ENCODE measurements around the gene OR5D14. TPM values are rescaled to one million over a fixed set of nuclear protein-coding genes. Genes with fewer than 3 reads are reported as not detected.

OR5D14 gene
- total and polyA plus RNA-seq, 9 of the 15 experiments (the other 6 are each of a cell fraction or from before 2014, with no cell fraction given) = not detected

Other genes with a start within 250 kb of the OR5D14 start
Only the 7 nearest of the 17 such genes appear.
- gene OR5D13, start 22.1 kb upstream of the OR5D14 start, total RNA-seq (2014; rRNA removed) = not detected in 2 replicates
- gene OR5D13, start 22.1 kb upstream of the OR5D14 start, total RNA-seq (2014; rRNA removed; fragmentation: Illumina TruSeq; extraction: Trizol) = not detected in 2 replicates
- gene OR5D13, start 22.1 kb upstream of the OR5D14 start, total RNA-seq (2015; rRNA removed; fragmentation: Illumina TruSeq; extraction: Trizol) = not detected in 2 replicates
- gene OR5D13, start 22.1 kb upstream of the OR5D14 start, total RNA-seq (2021) = not detected in 2 replicates
- gene OR5D13, start 22.1 kb upstream of the OR5D14 start, polyA plus RNA-seq (2011; rRNA removed) = not detected in 2 replicates
- not detected in 2 replicates for gene OR5D13, start 22.1 kb upstream of the OR5D14 start, polyA plus RNA-seq (2014; fragmentation: Illumina TruSeq; extraction: Trizol)
- gene OR5D13, start 22.1 kb upstream of the OR5D14 start, polyA plus RNA-seq (2014; fragmentation: Nextera tagmentation; extraction: Ambion mirVana) = not detected
- not detected in 2 replicates for gene OR5D13, start 22.1 kb upstream of the OR5D14 start, polyA plus RNA-seq (2014; rRNA removed)
- gene OR5L1, start 15.8 kb downstream of the OR5D14 start, total RNA-seq (2014; rRNA removed) = not detected in 2 replicates
- gene OR5L1, start 15.8 kb downstream of the OR5D14 start, total RNA-seq (2014; rRNA removed; fragmentation: Illumina TruSeq; extraction: Trizol) = not detected in 2 replicates
- not detected in 2 replicates for gene OR5L1, start 15.8 kb downstream of the OR5D14 start, total RNA-seq (2015; rRNA removed; fragmentation: Illumina TruSeq; extraction: Trizol)
- not detected in 2 replicates for gene OR5L1, start 15.8 kb downstream of the OR5D14 start, total RNA-seq (2021)
- not detected in 2 replicates for gene OR5L1, start 15.8 kb downstream of the OR5D14 start, polyA plus RNA-seq (2011; rRNA removed)
- not detected in 2 replicates for gene OR5L1, start 15.8 kb downstream of the OR5D14 start, polyA plus RNA-seq (2014; fragmentation: Illumina TruSeq; extraction: Trizol)
- gene OR5L1, start 15.8 kb downstream of the OR5D14 start, polyA plus RNA-seq (2014; fragmentation: Nextera tagmentation; extraction: Ambion mirVana) = not detected
- not detected in 2 replicates for gene OR5L1, start 15.8 kb downstream of the OR5D14 start, polyA plus RNA-seq (2014; rRNA removed)
- not detected in 2 replicates for gene OR5D18, start 24.1 kb downstream of the OR5D14 start, total RNA-seq (2014; rRNA removed)
- not detected in 2 replicates for gene OR5D18, start 24.1 kb downstream of the OR5D14 start, total RNA-seq (2014; rRNA removed; fragmentation: Illumina TruSeq; extraction: Trizol)
- not detected in 2 replicates for gene OR5D18, start 24.1 kb downstream of the OR5D14 start, total RNA-seq (2015; rRNA removed; fragmentation: Illumina TruSeq; extraction: Trizol)
- not detected in 2 replicates for gene OR5D18, start 24.1 kb downstream of the OR5D14 start, total RNA-seq (2021)
- gene OR5D18, start 24.1 kb downstream of the OR5D14 start, polyA plus RNA-seq (2011; rRNA removed) = not detected in 2 replicates
- not detected in 2 replicates for gene OR5D18, start 24.1 kb downstream of the OR5D14 start, polyA plus RNA-seq (2014; fragmentation: Illumina TruSeq; extraction: Trizol)
- gene OR5D18, start 24.1 kb downstream of the OR5D14 start, polyA plus RNA-seq (2014; fragmentation: Nextera tagmentation; extraction: Ambion mirVana) = not detected
- gene OR5D18, start 24.1 kb downstream of the OR5D14 start, polyA plus RNA-seq (2014; rRNA removed) = not detected in 2 replicates
- not detected in 2 replicates for gene OR5L2, start 31.7 kb downstream of the OR5D14 start, total RNA-seq (2014; rRNA removed)
- gene OR5L2, start 31.7 kb downstream of the OR5D14 start, total RNA-seq (2014; rRNA removed; fragmentation: Illumina TruSeq; extraction: Trizol) = not detected in 2 replicates
- gene OR5L2, start 31.7 kb downstream of the OR5D14 start, total RNA-seq (2015; rRNA removed; fragmentation: Illumina TruSeq; extraction: Trizol) = not detected in 2 replicates
- not detected in 2 replicates for gene OR5L2, start 31.7 kb downstream of the OR5D14 start, total RNA-seq (2021)
- not detected in 2 replicates for gene OR5L2, start 31.7 kb downstream of the OR5D14 start, polyA plus RNA-seq (2011; rRNA removed)
- gene OR5L2, start 31.7 kb downstream of the OR5D14 start, polyA plus RNA-seq (2014; fragmentation: Illumina TruSeq; extraction: Trizol) = not detected in 2 replicates
- gene OR5L2, start 31.7 kb downstream of the OR5D14 start, polyA plus RNA-seq (2014; fragmentation: Nextera tagmentation; extraction: Ambion mirVana) = not detected
- gene OR5L2, start 31.7 kb downstream of the OR5D14 start, polyA plus RNA-seq (2014; rRNA removed) = not detected in 2 replicates
- gene OR5D16, start 43.2 kb downstream of the OR5D14 start, total RNA-seq (2014; rRNA removed) = not detected in 2 replicates
- not detected in 2 replicates for gene OR5D16, start 43.2 kb downstream of the OR5D14 start, total RNA-seq (2014; rRNA removed; fragmentation: Illumina TruSeq; extraction: Trizol)
- gene OR5D16, start 43.2 kb downstream of the OR5D14 start, total RNA-seq (2015; rRNA removed; fragmentation: Illumina TruSeq; extraction: Trizol) = not detected in 2 replicates
- not detected in 2 replicates for gene OR5D16, start 43.2 kb downstream of the OR5D14 start, total RNA-seq (2021)
- gene OR5D16, start 43.2 kb downstream of the OR5D14 start, polyA plus RNA-seq (2011; rRNA removed) = not detected in 2 replicates
- not detected in 2 replicates for gene OR5D16, start 43.2 kb downstream of the OR5D14 start, polyA plus RNA-seq (2014; fragmentation: Illumina TruSeq; extraction: Trizol)
- not detected for gene OR5D16, start 43.2 kb downstream of the OR5D14 start, polyA plus RNA-seq (2014; fragmentation: Nextera tagmentation; extraction: Ambion mirVana)
- not detected in 2 replicates for gene OR5D16, start 43.2 kb downstream of the OR5D14 start, polyA plus RNA-seq (2014; rRNA removed)
- not detected in 2 replicates for gene TRIM51, start 87.7 kb downstream of the OR5D14 start, total RNA-seq (2014; rRNA removed)
- not detected in 2 replicates for gene TRIM51, start 87.7 kb downstream of the OR5D14 start, total RNA-seq (2014; rRNA removed; fragmentation: Illumina TruSeq; extraction: Trizol)
- not detected in 2 replicates for gene TRIM51, start 87.7 kb downstream of the OR5D14 start, total RNA-seq (2015; rRNA removed; fragmentation: Illumina TruSeq; extraction: Trizol)
- gene TRIM51, start 87.7 kb downstream of the OR5D14 start, total RNA-seq (2021) = not detected in 2 replicates
- gene TRIM51, start 87.7 kb downstream of the OR5D14 start, polyA plus RNA-seq (2011; rRNA removed) = not detected in 2 replicates
- not detected in 2 replicates for gene TRIM51, start 87.7 kb downstream of the OR5D14 start, polyA plus RNA-seq (2014; fragmentation: Illumina TruSeq; extraction: Trizol)
- gene TRIM51, start 87.7 kb downstream of the OR5D14 start, polyA plus RNA-seq (2014; fragmentation: Nextera tagmentation; extraction: Ambion mirVana) = not detected
- gene TRIM51, start 87.7 kb downstream of the OR5D14 start, polyA plus RNA-seq (2014; rRNA removed) = not detected in 2 replicates
- not detected in 2 replicates for gene OR5W2, start 119.0 kb downstream of the OR5D14 start, total RNA-seq (2014; rRNA removed)
- not detected in 2 replicates for gene OR5W2, start 119.0 kb downstream of the OR5D14 start, total RNA-seq (2014; rRNA removed; fragmentation: Illumina TruSeq; extraction: Trizol)
- gene OR5W2, start 119.0 kb downstream of the OR5D14 start, total RNA-seq (2015; rRNA removed; fragmentation: Illumina TruSeq; extraction: Trizol) = not detected in 2 replicates
- gene OR5W2, start 119.0 kb downstream of the OR5D14 start, total RNA-seq (2021) = not detected in 2 replicates
- not detected in 2 replicates for gene OR5W2, start 119.0 kb downstream of the OR5D14 start, polyA plus RNA-seq (2011; rRNA removed)
- gene OR5W2, start 119.0 kb downstream of the OR5D14 start, polyA plus RNA-seq (2014; fragmentation: Illumina TruSeq; extraction: Trizol) = not detected in 2 replicates
- gene OR5W2, start 119.0 kb downstream of the OR5D14 start, polyA plus RNA-seq (2014; fragmentation: Nextera tagmentation; extraction: Ambion mirVana) = not detected
- not detected in 2 replicates for gene OR5W2, start 119.0 kb downstream of the OR5D14 start, polyA plus RNA-seq (2014; rRNA removed)

All from K562 (cell line).